H1 (cell line): ENCODE data around the gene ARL5A. TPM values are rescaled to one million over a fixed set of nuclear protein-coding genes. Genes with fewer than 3 reads are reported as not detected.

Source experiments
- BACH1 ChIP-seq: IDR thresholded peaks from 2 replicates; pipeline ENCODE4 v1.6.1; 2012; ENCODE audit warnings: low read length, improper control_type of control experiment
- CBX8 ChIP-seq: fragments of 300-800, 300-1000 bp; sonication (generic); IDR thresholded peaks from 2 replicates; pipeline ENCODE4 v1.7.1; 2016; ENCODE audit warnings: low read depth, low read length, borderline replicate concordance
- CTCF ChIP-seq, 3 experiments: IDR thresholded peaks; 1 replicate in 2 of 3; 2 replicates in 1 of 3; pipeline versions ENCODE4 v1.5.1 to v1.6.1; 2011; ENCODE audit warnings: low read length in 3 of 3, mild to moderate bottlenecking in 3 of 3, inconsistent platforms in 2 of 3, low read depth in 1 of 3, moderate library complexity in 1 of 3; ENCODE audit not compliant: insufficient read depth in 1 of 3; ENCODE audit errors: control extremely low read depth in 1 of 3
- KDM1A ChIP-seq: fragments of 200-600, 300-600 bp; sonication (generic); IDR thresholded peaks from 2 replicates; pipeline ENCODE4 v1.7.1; 2016; ENCODE audit warnings: mild to moderate bottlenecking, low read length, borderline replicate concordance
- PHF8 ChIP-seq: fragments of 200-600 bp; sonication (generic); conservative IDR thresholded peaks from 2 replicates; pipeline ENCODE4 v1.7.1; 2012; ENCODE audit warnings: low read depth, mild to moderate bottlenecking, inconsistent platforms, low read length, moderate library complexity
- POLR2A ChIP-seq, 2 experiments: IDR thresholded peaks; 1 replicate in 1 of 2; 2 replicates in 1 of 2; pipeline ENCODE4 v1.6.1; 2011; ENCODE audit warnings: low read depth in 2 of 2, low read length in 2 of 2, mild to moderate bottlenecking in 2 of 2; ENCODE audit errors: control extremely low read depth in 1 of 2
- RBBP5 ChIP-seq: IDR thresholded peaks from 2 replicates; pipeline ENCODE4 v1.7.1; 2012; ENCODE audit warnings: low read depth, mild to moderate bottlenecking, inconsistent platforms, low read length, moderate library complexity, borderline replicate concordance
- TAF1 ChIP-seq: IDR thresholded peaks from 2 replicates; pipeline ENCODE4 v1.6.1; 2011; ENCODE audit warnings: mild to moderate bottlenecking, low read depth, low read length
- YY1 ChIP-seq: IDR thresholded peaks from 2 replicates; pipeline ENCODE4 v1.6.1; 2011; ENCODE audit warnings: low read depth, mild to moderate bottlenecking, low read length
- polyA plus RNA-seq, 7 experiments: library from polyadenylated mRNA; depleted of rRNA in 3 of 7; stranded (reverse) in 5 of 7; unstranded in 2 of 7; fragments of >200 nt in 5 of 7; fragments of 200-250 nt in 2 of 7; gene quantifications; 1 replicate in 5 of 7; 2 replicates in 1 of 7; 4 replicates in 1 of 7; pipeline versions ENCODE4 v1.2.1 to v1.2.3, GENCODE V29; 2011 to 2013; ENCODE audit warnings: missing spikeins in 2 of 7, mixed read lengths in 2 of 7
- total RNA-seq: library from RNA; stranded (reverse); fragmentation: NEBNext Ultra II Directional; extraction: Animal tissue kit (Norgen Biotek cat#: 25700); gene quantifications from 2 replicates; pipeline ENCODE4 v1.2.1, GENCODE V29; 2021

Gene ARL5A
- total and polyA plus RNA-seq, 2 of the 8 experiments (the other 6 are each of a cell fraction or from before 2014, with no cell fraction given), result 12.6 to 86.3 TPM

- TF ChIP-seq PHF8 (no peak), POLR2A (IDR thresholded peaks at IDR 0.05; ENCODE audit: control extremely low read depth in 1 of 2, low read depth in 2 of 2, low read length in 2 of 2) (no peak), TAF1 (no peak), BACH1 (no peak), KDM1A (no peak), CTCF (IDR thresholded peaks at IDR 0.05; ENCODE audit: control extremely low read depth in 1 of 3, insufficient read depth in 1 of 3, low read depth in 1 of 3, low read length in 3 of 3) (no peak), CBX8 (no peak), YY1 (no peak), RBBP5 (no peak)
Measured at GRCh38 chr2:151815821-151816489, 12.3 kb downstream of the ARL5A start (continued).
